Stimulated activated CD8-positive, alpha-beta memory T cell treated with anti-CD3 and anti-CD28 coated beads, Interleukin-2, amount 100 ng/mL, for 48 hours (primary cell): ENCODE results near the gene NDUFS8.

ENCODE experiments used
- DNase-seq, 2 donors: peaks; one replicate each; pipeline ENCODE4 v3.0.0-alpha.2; 2020; ENCODE audit warnings: low read depth in 2 of 2

Gene NDUFS8

GRCh38 chr11:68077617-68078582 is 47.4 kb downstream of the NDUFS8 start:
- no peak for DNase-seq

GRCh38 chr11:68080860-68081259 is 50.4 kb downstream of the NDUFS8 start:
- DNase-seq, result no peak

- DNase-seq, result no peak
Measured at GRCh38 chr11:68081691-68082090, 51.2 kb downstream of the NDUFS8 start.

DNA sequence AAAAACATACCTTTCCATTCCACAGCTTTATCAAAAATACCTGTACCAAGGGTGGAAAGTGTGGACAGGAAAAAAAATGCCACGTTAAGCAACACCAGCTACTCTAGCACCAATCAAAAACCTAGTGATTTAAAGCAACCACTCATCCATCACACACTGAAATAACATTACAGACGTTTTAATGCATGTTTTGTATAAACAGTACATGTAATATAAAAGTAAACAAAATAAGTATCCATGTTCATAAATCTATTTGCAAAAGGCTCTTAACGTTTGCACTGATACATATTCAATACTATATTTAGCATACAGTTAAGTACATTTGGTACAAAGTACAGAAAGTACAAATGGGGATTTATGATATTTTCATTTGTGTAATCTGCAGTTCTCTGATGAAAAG is 52.0 kb downstream of the NDUFS8 start:
- no peak for DNase-seq

- DNase-seq, result no peak
Measured at GRCh38 chr11:68083517-68083916, 53.0 kb downstream of the NDUFS8 start.
